Activated CD4-positive, alpha-beta T cell treated with anti-CD3 and anti-CD28 coated beads, Interleukin-2, Interleukin-4, amounts not matched to agents 100 ng/mL and 50 ng/mL, durations not matched to agents 16 hours and 8 hours (primary cell): ENCODE measurements around the gene SLC6A4.
"Not testable (repeated sequence)": the region's sequence is repeated elsewhere in the genome, so short reads cannot be mapped to it uniquely, and the experiment has no call there.

Experiments used
- DNase-seq: peaks from one replicate; pipeline ENCODE4 v3.0.0-alpha.2; 2020; ENCODE audit warnings: low spot score

The SLC6A4 gene

DNA sequence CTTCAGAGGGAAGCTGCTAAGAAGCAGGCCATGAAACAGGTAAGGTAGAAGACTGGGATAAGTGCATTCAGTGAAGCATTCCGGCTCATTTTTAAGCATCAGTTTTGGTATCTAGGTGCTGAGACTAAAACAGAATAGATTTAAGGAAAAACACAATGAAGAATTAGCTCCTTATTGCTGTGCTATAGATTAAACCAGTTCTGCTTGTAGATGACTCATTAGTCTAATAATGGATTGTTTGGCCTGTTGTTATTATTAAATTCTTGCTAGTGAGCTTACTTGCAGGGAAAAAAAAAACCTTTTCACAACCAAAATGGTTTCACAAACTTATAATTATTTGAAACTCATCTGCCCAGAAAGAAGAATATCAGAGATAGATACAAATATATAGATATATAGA is 62.9 kb downstream of the SLC6A4 start:
- no peak for DNase-seq

DNA sequence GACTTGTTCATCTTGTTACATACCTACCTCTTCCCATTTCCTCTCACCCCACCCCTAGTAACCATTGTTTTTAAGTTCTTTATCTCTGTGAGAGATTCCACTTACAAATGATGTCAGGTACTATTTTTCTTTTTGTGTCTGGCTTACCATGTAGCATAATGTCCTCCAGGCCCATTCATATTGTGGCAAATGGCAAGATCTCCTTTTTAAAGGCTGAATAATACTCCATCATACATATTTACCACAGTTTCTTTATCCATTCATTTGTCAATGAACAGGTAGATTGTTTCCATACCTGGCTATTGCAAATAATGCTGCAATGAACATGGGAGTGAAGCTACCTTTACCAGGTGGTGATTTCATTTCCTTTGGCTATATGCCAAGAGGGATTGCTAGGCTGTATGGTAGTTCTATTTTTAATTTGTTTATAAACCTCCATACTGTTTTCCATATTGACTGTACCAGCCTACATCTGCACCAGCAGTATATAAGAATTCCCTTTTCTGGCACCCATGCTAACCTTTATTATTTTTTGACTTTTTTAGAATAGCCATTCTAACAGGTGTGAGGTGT is 65.0 kb downstream of the SLC6A4 start:
- no peak for DNase-seq

GRCh38 chr17:30165960-30166359 is 69.5 kb downstream of the SLC6A4 start:
- DNase-seq = no peak

DNA sequence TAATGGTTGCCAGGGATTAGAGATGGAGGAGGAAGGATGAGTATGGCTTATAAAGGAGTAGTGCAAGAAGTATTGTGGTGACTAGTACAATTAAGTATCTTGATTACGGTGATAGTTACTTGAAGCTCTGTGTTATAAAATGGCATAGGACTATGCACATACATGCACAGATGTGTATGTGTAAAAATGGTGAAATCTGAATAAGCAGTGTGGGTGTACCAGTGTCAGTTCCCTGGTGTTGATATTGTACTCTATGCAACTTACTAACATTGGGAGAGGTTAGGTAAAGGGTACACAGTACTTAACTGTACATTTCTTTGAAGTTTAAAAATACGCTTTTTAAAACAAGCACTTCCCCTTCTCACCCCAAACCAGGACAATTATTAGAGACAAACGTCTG is 70.3 kb downstream of the SLC6A4 start:
- no peak for DNase-seq

- DNase-seq = no peak
Observed at GRCh38 chr17:30164531-30164930, 71.0 kb downstream of the SLC6A4 start.

- no peak for DNase-seq
Observed at GRCh38 chr17:30161601-30162000, 73.9 kb downstream of the SLC6A4 start.

GRCh38 chr17:30160419-30161172 is 74.9 kb downstream of the SLC6A4 start:
- no peak for DNase-seq

- DNase-seq = no peak
Observed at GRCh38 chr17:30158896-30159625, 76.4 kb downstream of the SLC6A4 start.

DNA sequence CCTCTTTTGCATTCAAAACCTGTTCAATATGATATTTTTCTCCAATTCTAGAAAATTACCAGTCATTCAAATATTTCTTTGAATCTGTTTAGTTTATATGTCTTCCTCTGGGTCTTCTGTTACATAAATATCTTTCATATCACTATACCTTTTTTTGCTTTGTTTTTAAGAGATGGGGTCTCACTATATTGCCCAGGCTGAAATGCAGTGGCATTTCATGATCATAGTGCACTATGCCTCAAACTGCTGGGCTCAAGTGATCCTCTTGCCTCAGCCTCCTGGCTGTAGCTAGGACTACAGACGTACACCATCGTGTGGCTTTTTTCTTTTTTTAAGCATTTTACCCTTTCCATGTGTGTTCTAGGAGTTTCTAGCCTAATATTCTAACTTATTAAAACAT is 80.1 kb downstream of the SLC6A4 start:
- DNase-seq = no peak

- no peak for DNase-seq
Observed at GRCh38 chr17:30153463-30153862, 82.0 kb downstream of the SLC6A4 start.

DNA sequence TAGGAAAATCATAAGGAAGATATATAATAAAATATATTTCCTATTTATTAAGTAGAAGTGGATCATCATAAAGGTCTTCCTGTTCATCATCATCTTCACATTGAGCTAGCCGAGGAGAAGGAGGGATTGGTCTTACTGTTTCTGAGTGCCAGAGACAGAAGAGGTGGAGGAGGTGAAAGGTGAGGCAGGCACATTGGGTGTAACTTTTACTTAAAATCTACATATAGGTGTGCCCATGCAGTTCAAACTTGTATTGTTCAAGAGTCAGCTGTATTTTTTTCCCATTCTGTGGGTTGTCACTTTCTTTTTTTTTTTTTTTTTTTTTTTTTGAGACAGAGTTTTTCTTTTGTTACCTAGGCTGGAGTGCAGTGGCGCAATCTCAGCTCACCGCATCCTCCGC is 84.0 kb downstream of the SLC6A4 start:
- DNase-seq = no peak

DNA sequence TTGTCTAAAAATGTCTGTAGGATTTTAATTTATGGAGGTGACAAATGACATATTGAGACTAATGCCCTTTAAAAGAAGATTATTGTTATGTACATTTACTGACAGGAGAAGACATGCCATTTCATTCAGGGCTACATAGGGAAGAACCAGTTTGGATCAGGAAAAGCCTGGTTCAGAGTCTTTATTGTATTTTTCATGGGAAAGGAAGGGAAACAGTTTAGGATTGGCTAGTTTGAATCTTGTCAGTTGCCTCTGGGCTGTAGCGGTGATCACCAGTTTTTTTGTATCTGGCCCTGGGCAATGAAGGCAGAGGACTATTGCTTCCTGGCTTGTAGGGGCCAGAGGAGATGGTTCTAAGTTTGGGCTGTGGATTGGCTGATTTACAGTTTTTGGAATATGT is 87.1 kb downstream of the SLC6A4 start:
- no peak for DNase-seq

DNA sequence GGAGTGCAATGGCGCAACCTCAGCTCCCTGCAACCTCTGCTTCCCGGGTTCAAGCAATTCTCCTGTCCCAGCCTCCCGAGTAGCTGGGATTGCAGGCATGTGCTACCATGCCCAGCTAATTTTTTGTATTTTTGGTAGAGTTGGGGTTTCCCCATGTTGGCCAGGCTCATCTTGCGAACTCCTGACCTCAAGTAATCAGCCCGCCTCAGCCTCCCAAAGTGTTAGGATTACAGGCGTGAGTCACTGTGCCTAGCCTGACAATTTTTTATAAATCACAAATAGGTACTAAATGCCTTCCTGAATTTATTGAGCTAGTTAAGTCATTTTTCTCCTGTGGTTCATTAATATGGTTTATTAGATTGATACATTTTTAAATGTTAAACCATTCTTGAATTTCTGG is 87.6 kb downstream of the SLC6A4 start:
- not testable (repeated sequence) for DNase-seq
